Epithelial cell of esophagus (primary cell): ENCODE results near the gene PPFIA2.

Source experiments
- DNase-seq: peaks from one replicate; pipeline ENCODE4 v3.0.0; 2010; ENCODE audit warnings: low read depth
- H3K4me3 ChIP-seq: 2 replicates; pipeline ENCODE4 v1.5.1; 2011; ENCODE audit warnings: mild to moderate bottlenecking, low read length, control low read depth
- TF ChIP-seq, protein P1 (sequence below): IDR thresholded peaks from 2 replicates; pipeline ENCODE4 v1.5.1; 2011; ENCODE audit warnings: low read depth, mild to moderate bottlenecking, low read length, control low read depth, inconsistent platforms; ENCODE audit not compliant: insufficient read depth; ENCODE audit errors: missing control alignments

PPFIA2 gene

DNA sequence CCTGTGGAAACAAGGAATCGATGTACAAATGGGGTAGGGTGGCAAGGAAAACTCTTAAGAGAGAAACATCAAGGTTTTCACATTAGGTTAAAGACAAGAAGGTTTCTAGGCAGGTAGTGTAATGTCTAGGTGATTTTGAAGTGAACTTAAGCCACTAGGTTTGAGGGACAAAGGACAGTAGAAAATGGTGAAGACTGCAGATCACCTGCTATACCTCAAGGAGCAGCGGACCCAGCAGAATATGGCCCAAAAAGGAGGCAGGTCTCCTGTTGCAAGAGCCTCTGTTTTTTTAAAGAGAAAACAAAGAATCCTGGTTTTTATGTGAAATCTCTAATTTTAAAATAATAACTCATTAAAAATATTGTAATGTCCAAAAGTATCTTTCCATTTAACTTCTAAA is 503.2 kb downstream of the PPFIA2 start:
- H3K4me3 ChIP-seq: no peak overlapping the region
- TF ChIP-seq, protein P1, sequence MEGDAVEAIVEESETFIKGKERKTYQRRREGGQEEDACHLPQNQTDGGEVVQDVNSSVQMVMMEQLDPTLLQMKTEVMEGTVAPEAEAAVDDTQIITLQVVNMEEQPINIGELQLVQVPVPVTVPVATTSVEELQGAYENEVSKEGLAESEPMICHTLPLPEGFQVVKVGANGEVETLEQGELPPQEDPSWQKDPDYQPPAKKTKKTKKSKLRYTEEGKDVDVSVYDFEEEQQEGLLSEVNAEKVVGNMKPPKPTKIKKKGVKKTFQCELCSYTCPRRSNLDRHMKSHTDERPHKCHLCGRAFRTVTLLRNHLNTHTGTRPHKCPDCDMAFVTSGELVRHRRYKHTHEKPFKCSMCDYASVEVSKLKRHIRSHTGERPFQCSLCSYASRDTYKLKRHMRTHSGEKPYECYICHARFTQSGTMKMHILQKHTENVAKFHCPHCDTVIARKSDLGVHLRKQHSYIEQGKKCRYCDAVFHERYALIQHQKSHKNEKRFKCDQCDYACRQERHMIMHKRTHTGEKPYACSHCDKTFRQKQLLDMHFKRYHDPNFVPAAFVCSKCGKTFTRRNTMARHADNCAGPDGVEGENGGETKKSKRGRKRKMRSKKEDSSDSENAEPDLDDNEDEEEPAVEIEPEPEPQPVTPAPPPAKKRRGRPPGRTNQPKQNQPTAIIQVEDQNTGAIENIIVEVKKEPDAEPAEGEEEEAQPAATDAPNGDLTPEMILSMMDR: no peak
- no peak for DNase-seq

DNA sequence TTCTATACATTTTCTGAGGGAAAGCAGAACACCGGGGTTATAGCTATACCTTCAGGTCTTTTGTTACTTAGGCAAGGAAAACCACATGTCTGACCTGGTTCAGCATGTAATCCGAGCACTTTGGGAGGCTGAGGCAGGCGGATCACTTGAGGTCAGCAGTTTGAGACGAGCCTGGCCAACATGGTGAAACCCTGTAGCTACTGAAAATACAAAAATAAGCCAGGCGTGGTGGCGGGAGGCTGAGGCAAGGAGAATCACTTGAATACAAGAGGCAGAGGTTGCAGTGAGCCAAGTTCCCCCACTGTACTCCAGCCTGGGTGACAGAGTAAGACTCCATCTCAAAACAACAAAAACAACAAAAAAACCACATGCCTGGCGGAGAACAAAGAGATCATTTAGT is 503.7 kb downstream of the PPFIA2 start:
- TF ChIP-seq, protein P1: no peak
- no peak overlapping the region for H3K4me3 ChIP-seq
- DNase-seq: no peak

DNA sequence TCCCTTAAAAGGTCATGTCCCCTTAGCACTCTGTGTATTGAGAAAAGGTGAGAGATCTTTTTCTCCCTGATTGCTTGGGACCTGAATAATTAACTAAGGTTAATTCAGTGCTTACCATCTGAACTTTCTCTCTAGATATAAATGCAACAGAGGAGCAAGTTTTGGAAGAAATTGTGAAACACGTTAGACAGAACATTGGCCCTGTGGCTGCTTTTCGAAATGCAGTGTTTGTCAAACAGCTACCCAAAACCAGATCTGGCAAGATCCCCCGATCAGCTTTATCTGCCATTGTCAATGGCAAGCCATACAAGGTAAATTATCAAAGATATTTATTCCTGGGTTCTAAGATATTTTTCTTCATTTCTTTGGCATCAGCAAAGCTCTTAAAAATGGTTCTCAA is 505.8 kb downstream of the PPFIA2 start:
- no peak overlapping the region for H3K4me3 ChIP-seq
- TF ChIP-seq, protein P1: no peak
- no peak for DNase-seq

DNA sequence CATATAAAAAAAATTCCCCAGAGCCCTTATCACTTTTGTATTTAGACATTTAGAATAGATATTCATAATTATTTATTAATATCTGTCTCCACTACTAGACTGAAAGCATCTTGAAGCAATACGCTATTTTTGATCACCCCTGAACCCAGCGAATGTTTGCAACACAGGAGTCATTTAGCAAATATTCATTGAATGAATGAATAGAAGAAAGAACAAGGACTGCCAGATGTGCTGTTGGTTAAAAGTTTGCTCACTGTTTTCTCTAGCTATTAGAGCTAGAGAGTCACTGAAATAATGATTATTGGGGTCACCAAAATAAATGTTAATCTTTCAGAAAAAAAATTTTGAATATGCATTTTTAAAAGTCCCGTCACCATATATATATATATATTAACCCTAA is 506.9 kb downstream of the PPFIA2 start:
- no peak for DNase-seq
- TF ChIP-seq, protein P1: no peak
- no peak overlapping the region for H3K4me3 ChIP-seq

DNA sequence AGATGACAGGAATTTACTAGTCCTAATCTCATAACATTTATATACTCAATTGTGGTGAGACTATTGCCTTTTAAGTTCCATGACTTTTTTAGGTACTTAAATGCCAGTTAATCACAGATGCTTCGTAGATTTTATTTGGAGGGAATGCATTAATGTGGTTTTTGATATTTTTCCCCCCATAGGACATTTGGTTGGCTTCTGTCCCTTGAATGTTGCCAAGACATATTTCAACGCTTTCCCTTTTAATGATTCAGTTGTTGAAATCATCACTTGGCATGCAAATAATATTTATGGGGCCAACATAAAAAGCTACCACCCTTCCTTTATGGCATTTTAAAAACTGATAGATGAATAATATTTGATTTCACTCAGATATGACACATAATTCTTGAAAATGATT is 509.2 kb downstream of the PPFIA2 start:
- no peak overlapping the region for H3K4me3 ChIP-seq
- TF ChIP-seq, protein P1: no peak
- no peak for DNase-seq

DNA sequence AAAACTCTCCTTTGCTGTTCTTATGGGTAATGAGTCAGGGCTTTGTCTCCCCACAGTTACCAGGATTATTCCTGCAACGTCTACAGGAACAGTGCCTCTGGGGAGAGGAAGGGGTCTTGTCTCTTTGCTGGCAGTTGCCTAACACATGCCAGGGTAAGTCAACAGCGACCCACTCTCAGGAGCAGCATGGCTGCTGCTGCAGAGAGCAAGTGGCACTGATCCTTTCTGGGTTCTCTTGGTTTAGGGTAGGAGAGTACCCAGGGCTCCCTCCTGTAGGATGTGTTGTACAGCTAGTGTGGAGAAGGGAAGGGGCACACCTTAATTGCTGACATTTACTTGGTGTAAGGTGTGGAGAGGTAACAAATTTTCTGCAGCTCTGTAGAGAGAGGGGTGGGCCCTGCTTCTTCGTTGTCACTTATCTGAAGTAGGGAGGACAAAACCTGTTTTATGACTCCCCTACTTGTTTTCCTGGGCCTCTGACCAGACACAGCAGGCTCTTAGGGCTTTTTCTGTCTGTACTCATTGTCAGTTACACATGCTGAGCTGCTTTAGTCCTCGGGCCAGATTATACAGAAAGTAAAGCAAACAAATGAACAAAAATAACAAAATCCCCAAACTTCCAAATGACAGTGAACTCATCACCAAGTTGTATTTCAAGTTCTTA is 513.1 kb downstream of the PPFIA2 start:
- TF ChIP-seq, protein P1: no peak
- DNase-seq: peak; percentile 4
- H3K4me3 ChIP-seq: no peak overlapping the region

DNA sequence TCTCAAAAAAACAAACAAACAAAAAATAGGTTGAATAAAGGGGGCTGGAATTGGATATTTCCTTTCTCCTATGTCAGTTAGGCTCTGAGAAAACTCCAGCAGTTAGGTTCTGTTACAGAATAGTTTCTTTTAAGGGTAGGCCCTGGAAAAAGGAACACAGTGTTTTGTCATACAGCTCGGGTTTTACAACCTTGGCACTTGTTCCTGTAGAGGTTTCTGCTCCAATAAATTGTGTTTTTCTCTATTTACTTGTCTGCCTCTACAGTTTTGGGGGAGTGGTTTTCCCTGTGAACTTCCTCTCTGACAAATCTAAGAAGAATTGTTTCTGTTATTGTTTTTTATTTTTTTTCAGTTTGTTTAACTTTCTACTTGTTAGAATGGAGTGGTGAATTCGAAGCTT is 513.7 kb downstream of the PPFIA2 start:
- no peak overlapping the region for H3K4me3 ChIP-seq
- DNase-seq: no peak
- TF ChIP-seq, protein P1: no peak
